K562 (cell line): ENCODE data around the gene SS18L1. TPM values are rescaled to one million over a fixed set of nuclear protein-coding genes. Genes with fewer than 3 reads are reported as not detected.

Experiments
- ASH1L ChIP-seq: fragments of 450-650 bp; IDR thresholded peaks from 2 replicates; pipeline ENCODE4 v1.6.1; 2018; ENCODE audit warnings: borderline replicate concordance, mild to moderate bottlenecking, low read depth; ENCODE audit not compliant: partially characterized antibody
- CHD2 ChIP-seq: IDR thresholded peaks from 2 replicates; pipeline ENCODE4 v1.6.1; 2011; ENCODE audit warnings: low read depth, low read length
- ETS1 ChIP-seq: conservative IDR thresholded peaks from 2 replicates; pipeline ENCODE4 v1.6.1; 2011; ENCODE audit warnings: low read depth, mild to moderate bottlenecking, low read length; ENCODE audit not compliant: control insufficient read depth
- ETV6 ChIP-seq, 3 experiments: fragments of 150-350 bp in 1 of 3; sonication (generic) in 1 of 3; formaldehyde crosslinking in 1 of 3; IDR thresholded peaks; 2 replicates each; pipeline versions ENCODE4 v1.6.1 to v1.8.0; 2014 to 2022; ENCODE audit warnings: borderline replicate concordance in 2 of 3, low read depth in 2 of 3, antibody characterized with exemption in 1 of 3, low read length in 1 of 3, mild to moderate bottlenecking in 1 of 3, missing genetic modification reagents in 1 of 3
- KDM1A ChIP-seq, 2 experiments: fragments of 450-650 bp; IDR thresholded peaks; 2 replicates each; pipeline ENCODE4 v1.6.1; 2016; ENCODE audit warnings: mild to moderate bottlenecking in 2 of 2
- MGA ChIP-seq: fragments of 450-650 bp; IDR thresholded peaks from 2 replicates; pipeline ENCODE4 v1.6.1; 2016; ENCODE audit warnings: mild to moderate bottlenecking, moderate library complexity
- POLR2B ChIP-seq: fragments of 450-650 bp; IDR thresholded peaks from 2 replicates; pipeline ENCODE4 v1.6.1; 2018; ENCODE audit warnings: low read depth; ENCODE audit not compliant: partially characterized antibody
- POLR2H ChIP-seq: IDR thresholded peaks from 2 replicates; pipeline ENCODE4 v1.6.1; 2016; ENCODE audit warnings: missing genetic modification characterization, low read depth, mild to moderate bottlenecking, control low read depth, missing compliant biosample characterization, moderate library complexity
- SMAD4 ChIP-seq: fragments of 250-450 bp; sonication (Bioruptor Pico); conservative IDR thresholded peaks from 2 replicates; pipeline ENCODE4 v1.8.0; 2021; ENCODE audit warnings: inconsistent platforms, mild to moderate bottlenecking, moderate library complexity
- SMARCB1 ChIP-seq: IDR thresholded peaks from 2 replicates; pipeline ENCODE4 v1.6.1; 2011; ENCODE audit warnings: improper control_type of control experiment, low read depth; ENCODE audit not compliant: insufficient read length
- TCF7 ChIP-seq: sonication (generic); IDR thresholded peaks from 2 replicates; pipeline ENCODE4 v1.6.1; 2016; ENCODE audit warnings: antibody characterized with exemption, borderline replicate concordance
- ZNF431 ChIP-seq: sonication (generic); formaldehyde crosslinking; IDR thresholded peaks from 2 replicates; pipeline ENCODE4 v1.8.0; 2022; ENCODE audit warnings: mild to moderate bottlenecking, missing genetic modification reagents
- ZNF695 ChIP-seq: fragments of 450-650 bp; formaldehyde crosslinking; IDR thresholded peaks from 2 replicates; pipeline ENCODE4 v1.4.0; 2020; ENCODE audit warnings: mild to moderate bottlenecking, moderate library complexity
- polyA plus RNA-seq, 8 experiments: library from polyadenylated mRNA; depleted of rRNA in 4 of 8; stranded (reverse) in 5 of 8; unstranded in 3 of 8; fragments of >200 nt; fragmentation: Nextera tagmentation in 2 of 8; fragmentation: Illumina TruSeq in 1 of 8; extraction: Ambion mirVana in 2 of 8; extraction: Trizol in 1 of 8; gene quantifications; 2 replicates each; pipeline versions ENCODE4 v1.2.1 to v1.2.3, GENCODE V29; 2011 to 2014; ENCODE audit warnings: inconsistent platforms in 1 of 8, missing spikeins in 1 of 8
- total RNA-seq, 7 experiments: library from RNA; depleted of rRNA in 6 of 7; stranded (reverse); fragments of >200 nt in 6 of 7; fragmentation: Illumina TruSeq in 2 of 7; extraction: Trizol in 2 of 7; gene quantifications; 2 replicates each; pipeline versions ENCODE4 v1.2.1 to v1.2.3, GENCODE V29; 2011 to 2021; ENCODE audit warnings: low replicate concordance in 1 of 7

Gene SS18L1
- total and polyA plus RNA-seq, 9 of the 15 experiments (the other 6 are each of a cell fraction or from before 2014, with no cell fraction given), result 2.7 to 28.3 (median 15.1) TPM

GRCh38 chr20:62182469-62183425 lies 39.2 kb downstream of the SS18L1 start, which contains the start of gene MTG2 (continued):
- TF ChIP-seq ETV6 (IDR thresholded peaks at IDR 0.05; ENCODE audit: borderline replicate concordance in 1 of 2, low read depth in 2 of 2, low read length in 1 of 2), result no peak; a peak in 1 of 4 replicates
- 0 out of 2 replicates have a peak, but pooled peaks have one; percentile 50 for TF ChIP-seq ETV6 (CRISPR knock-in tag; IDR thresholded peaks at IDR 0.05; ENCODE audit: borderline replicate concordance)
- TF ChIP-seq SMARCB1, result no peak
- no peak for TF ChIP-seq CHD2
- TF ChIP-seq ASH1L, result no peak
- TF ChIP-seq KDM1A (IDR thresholded peaks at IDR 0.05), result no peak
- peak; percentile 90 for TF ChIP-seq POLR2H (tag)
- TF ChIP-seq ZNF431 (CRISPR knock-in tag), result 0 out of 2 replicates have a peak, but pooled peaks have one; percentile 9
- TF ChIP-seq ZNF695 (CRISPR knock-in tag), result no peak
- TF ChIP-seq TCF7, result no peak
- peak; percentile 89 for TF ChIP-seq ETS1
- peak; percentile 56; the same call in 1 of the 2 replicates for TF ChIP-seq SMAD4 (CRISPR knock-in tag)
- peak; percentile 97 for TF ChIP-seq POLR2B
- peak; percentile 80 for TF ChIP-seq MGA
